ENCODE results near the gene IGFN1. TPM values are rescaled to one million over a fixed set of nuclear protein-coding genes. Genes with fewer than 3 reads are reported as not detected.
A peak's percentile ranks its signal among the peaks of the same experiment; 100 is the strongest.

The IGFN1 gene
- total and polyA plus RNA-seq, 9 of the 15 experiments (the other 6 are each of a cell fraction or from before 2014, with no cell fraction given), result 0.04 TPM; not detected in 8

- TF ChIP-seq ZNF311 (CRISPR knock-in tag; IDR thresholded peaks at IDR 0.05) (no peak), TRIM28 (IDR thresholded peaks at IDR 0.05) (no peak), FOXJ3 (CRISPR knock-in tag; IDR thresholded peaks at IDR 0.05) (no peak), C11orf30 (IDR thresholded peaks at IDR 0.05; ENCODE audit: low read depth) (no peak), POLR2A (conservative IDR thresholded peaks at IDR 0.05) (peak; percentile 68), NCOA6 (IDR thresholded peaks at IDR 0.05) (no peak), EHMT2 (IDR thresholded peaks at IDR 0.05) (peak; percentile 32; the same call in 1 of the 2 replicates), ZNF224 (CRISPR knock-in tag; IDR thresholded peaks at IDR 0.05) (no peak), MYBL2 (IDR thresholded peaks at IDR 0.05; ENCODE audit: low read depth) (no peak), MYBL2 (CRISPR knock-in tag; IDR thresholded peaks at IDR 0.05; ENCODE audit: borderline replicate concordance) (no peak), MLX (CRISPR knock-in tag; conservative IDR thresholded peaks at IDR 0.05) (0 out of 4 replicates have a peak, but pooled peaks of 1 of the 2 experiments have one; percentile 59), MYNN (IDR thresholded peaks at IDR 0.05) (peak; percentile 57), MYNN (CRISPR knock-in tag; IDR thresholded peaks at IDR 0.05) (no peak), ELK3 (CRISPR knock-in tag; IDR thresholded peaks at IDR 0.05) (no peak), HCFC1 (IDR thresholded peaks at IDR 0.05; ENCODE audit: low read depth, low read length) (no peak), ZSCAN29 (IDR thresholded peaks at IDR 0.05) (no peak), TOE1 (IDR thresholded peaks at IDR 0.05; ENCODE audit: borderline replicate concordance) (no peak), TOE1 (CRISPR knock-in tag; IDR thresholded peaks at IDR 0.05; ENCODE audit: borderline replicate concordance, low read depth) (0 out of 2 replicates have a peak, but pooled peaks have one; percentile 26), TAF9B (IDR thresholded peaks at IDR 0.05; ENCODE audit: partially characterized antibody) (no peak), CLOCK (CRISPR knock-in tag; IDR thresholded peaks at IDR 0.05; ENCODE audit: borderline replicate concordance) (no peak), ZBTB9 (CRISPR knock-in tag; IDR thresholded peaks at IDR 0.05) (peak; percentile 72)
Measured at GRCh38 chr1:201154389-201155165, 36.0 kb upstream of the IGFN1 start, which contains the start of gene TMEM9 (continued).

All from K562 (cell line).